Activated CD4-positive, alpha-beta T cell treated with anti-CD3 and anti-CD28 coated beads for 24 hours (primary cell): ENCODE measurements around the gene CDK10.

Experiments used
- DNase-seq, 2 donors: peaks; one replicate each; pipeline ENCODE4 v3.0.0-alpha.2; 2020; ENCODE audit warnings: low read depth in 2 of 2

Gene CDK10

DNA sequence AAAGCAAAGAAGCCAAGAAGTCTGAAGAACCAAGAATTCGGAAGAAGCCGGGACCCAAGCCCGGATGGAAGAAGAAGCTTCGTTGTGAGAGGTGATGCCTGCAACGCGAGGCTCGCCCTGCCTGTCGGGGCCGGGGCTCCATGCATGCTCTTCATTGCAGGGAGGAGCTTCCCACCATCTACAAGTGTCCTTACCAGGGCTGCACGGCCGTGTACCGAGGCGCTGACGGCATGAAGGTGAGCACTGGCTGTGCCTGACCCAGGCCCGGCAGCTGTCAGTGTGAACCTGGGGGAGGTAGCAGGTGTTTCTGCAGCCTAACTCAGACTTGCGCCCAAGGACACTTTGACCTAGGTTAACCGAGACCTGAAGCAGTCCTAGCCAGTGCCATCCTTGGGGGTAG, 46.8 kb downstream of the CDK10 start:
- no peak for DNase-seq

DNA sequence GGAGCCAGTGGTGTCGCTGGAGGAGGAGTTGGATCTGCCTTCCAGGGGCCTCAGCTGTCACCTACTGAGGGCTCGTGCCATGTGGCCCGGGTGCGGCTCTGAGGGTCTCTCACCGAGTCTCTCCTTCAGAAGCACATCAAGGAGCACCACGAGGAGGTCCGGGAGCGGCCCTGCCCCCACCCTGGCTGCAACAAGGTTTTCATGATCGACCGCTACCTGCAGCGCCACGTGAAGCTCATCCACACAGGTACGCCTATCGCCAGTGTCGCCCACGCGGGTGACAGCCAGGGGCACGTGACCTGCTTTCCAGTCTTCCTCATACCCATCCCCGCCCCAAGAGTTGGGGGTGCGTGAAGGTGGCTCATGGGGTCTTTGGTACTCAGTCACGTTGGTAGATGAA, 47.3 kb downstream of the CDK10 start:
- DNase-seq = no peak

DNA sequence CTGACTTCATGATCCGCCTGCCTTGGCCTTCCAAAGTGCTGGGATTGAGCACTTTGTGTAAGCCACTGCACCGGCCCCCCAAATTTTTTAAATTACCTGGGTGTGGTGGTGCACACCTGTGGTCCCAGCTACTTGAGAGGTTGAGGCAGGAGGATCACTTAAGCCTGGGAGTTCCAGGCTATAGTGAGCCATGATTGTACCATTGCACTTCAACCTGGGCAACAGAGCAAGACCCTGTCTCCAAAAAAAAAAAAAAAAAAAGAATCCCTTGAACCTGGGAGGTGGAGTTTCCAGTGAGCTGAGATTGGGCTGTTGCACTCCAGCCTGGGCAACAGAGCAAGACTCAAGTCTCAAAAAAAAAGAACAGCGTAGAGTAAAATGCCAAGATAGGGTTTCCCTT, 50.1 kb downstream of the CDK10 start:
- no peak for DNase-seq

DNA sequence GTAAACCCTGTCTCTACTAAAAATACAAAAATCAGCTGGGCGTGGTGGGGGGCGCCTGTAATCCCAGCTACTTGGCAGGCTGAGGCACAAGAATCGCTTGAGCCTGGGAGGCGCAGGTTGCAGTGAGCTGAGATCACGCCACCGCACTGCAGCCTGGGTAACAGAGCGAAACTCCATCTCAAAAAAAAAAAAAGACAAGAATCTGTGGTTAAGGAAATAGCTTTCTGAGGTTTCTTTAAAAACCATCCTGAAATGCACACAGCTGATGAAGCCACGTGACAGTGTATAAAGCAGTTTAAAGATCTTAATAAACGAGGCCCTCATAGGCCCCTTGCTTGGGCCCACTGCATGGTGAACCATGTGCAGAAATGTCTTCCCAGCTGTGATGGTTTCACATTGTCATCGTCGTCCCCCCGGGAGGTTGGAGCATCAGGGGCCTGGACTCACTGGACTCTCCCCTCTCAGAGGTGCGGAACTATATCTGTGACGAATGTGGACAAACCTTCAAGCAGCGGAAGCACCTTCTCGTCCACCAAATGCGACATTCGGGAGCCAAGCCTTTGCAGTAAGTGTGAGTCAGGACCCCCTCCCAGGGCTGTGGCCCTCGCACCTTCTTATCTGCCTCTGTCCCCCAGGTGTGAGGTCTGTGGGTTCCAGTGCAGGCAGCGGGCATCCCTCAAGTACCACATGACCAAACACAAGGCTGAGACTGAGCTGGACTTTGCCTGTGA, 51.0 kb downstream of the CDK10 start:
- DNase-seq = no peak

DNA sequence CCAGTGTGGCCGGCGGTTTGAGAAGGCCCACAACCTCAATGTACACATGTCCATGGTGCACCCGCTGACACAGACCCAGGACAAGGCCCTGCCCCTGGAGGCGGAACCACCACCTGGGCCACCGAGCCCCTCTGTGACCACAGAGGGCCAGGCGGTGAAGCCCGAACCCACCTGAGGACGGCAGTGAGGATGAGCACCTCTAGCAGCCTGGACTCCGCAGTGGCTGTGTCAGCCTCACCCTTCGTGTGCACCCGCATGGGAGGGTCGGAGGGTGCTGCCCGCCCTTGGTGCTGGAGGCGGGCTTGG, 51.5 kb downstream of the CDK10 start:
- no peak for DNase-seq

DNA sequence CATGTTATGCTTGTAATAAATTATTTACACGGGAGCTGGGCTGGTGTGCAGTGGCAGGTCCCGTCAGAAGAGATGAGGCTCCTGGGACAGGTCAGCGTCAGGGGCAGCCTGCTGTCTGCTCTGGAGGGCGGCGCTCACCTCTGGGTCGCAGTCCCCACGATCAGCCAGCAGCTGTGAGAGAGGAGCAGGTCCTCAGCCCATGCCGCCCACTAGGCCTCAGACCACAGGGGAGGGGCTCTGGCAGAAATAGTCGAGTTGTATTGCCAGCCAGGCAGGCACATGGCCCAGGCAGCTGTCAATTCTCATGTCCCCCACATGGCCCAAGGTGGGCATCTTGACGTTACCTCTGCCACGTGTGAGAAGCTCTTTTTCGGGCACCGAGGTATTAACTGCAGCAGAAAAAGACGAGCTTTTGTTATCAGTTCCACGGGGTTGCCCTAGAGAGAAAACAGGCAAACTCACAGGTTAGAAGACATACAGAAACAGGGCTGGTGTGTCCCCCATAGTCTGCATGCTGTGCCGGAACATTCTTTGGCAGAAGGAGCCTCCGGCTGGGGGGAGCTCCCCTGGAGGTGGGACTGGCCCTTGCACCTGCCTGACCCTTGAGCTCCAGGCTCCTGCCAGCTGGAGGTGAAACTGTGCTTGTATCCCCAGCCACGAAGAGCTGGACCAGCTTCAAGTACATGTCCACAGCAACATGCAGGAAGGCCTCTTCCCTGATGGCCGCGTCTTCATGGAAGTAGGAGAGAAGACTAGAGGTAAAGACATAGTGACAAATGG, 52.2 kb downstream of the CDK10 start:
- no peak for DNase-seq

DNA sequence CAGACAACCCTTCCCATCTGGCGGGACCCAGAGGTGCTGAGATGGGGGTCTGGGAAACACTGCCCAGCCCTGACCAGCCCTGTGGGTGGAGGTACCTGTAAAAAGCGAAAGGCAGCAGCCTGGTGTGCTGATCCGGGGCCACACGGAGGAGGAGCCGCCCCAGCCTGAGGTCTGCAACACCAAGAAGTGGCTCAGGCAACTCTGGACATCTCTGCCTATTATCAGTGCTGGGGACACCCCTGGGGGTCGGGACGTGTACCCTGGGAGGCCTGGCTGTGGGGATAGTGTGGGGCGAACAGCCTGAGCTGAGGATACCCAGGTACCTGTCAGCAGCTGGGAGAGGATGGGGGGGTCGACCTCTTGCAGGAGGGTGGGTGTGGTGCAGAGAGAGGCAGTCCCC, 52.9 kb downstream of the CDK10 start:
- no peak for DNase-seq

DNA sequence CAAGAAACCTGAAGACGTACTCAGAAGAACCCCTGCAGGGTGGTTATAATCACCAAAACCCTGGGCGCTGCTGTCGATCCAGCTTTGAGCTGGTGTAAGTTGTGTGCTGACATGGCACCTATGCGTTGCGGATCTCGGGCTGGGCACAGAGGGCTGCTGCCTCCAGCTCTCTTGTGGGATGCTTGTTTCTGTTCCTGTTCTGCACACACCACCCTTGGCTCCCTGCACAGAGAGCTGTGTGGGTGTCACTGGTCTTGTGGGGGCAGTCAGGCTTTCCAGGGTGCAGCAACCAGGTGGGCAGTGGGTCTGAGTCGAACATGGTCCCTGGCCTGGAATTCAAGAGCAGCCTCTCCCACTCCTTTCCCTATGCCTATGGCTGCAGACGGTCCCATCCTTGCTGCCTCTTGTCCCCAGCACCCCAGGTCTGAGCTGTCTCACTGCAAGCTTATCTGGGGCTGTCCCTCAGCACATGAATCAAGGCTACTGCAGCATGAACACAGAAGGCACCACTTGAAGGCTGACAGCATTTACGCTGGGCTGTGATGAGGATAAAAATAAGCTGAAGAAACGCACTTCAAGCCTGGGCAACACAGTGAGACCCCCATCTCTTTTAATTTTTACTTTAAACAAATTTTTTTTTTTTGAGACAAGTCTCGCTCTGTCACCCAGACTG, 55.0 kb downstream of the CDK10 start:
- no peak for DNase-seq

DNA sequence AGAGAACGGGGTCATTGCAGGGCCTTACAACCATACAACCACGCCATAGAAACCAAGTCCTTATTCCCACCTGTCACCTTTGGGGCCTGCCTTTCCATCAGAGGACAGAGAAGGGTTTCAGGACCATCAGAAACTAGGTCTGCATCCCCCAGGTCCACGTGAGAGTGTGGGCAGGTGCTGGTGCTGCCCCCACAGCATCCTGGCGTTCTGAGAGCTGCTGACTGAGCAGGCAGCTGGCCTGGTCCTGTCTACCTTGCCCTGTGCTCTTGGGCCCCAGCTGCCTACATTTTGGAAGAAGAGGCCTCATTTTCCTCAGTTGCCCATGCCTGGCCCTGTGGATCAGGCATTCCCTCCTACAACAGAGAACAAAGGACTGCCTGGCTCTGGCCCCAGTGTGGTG, 56.5 kb downstream of the CDK10 start:
- no peak for DNase-seq

DNA sequence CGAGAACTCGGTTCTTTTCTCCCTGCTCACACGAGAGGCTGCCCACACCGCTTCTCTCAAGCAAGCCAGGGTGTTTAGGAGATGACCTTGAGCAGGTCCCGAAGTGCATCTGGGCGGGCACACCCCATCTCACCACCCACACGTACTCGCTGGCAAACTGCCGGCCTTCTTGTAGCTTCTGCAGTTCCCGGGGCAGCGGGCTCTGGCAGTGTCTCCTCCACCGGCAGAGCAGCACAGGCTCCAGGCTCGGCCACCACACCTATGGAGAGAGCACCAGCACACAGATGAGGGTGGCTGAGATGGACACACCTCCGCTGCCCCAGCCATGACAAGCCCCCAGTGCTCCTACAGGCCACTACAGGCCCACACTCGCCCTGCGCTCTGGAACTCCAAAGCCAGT, 58.3 kb downstream of the CDK10 start:
- DNase-seq = no peak
